ENCODE measurements around the gene MCRIP2.

MCRIP2 gene

DNA sequence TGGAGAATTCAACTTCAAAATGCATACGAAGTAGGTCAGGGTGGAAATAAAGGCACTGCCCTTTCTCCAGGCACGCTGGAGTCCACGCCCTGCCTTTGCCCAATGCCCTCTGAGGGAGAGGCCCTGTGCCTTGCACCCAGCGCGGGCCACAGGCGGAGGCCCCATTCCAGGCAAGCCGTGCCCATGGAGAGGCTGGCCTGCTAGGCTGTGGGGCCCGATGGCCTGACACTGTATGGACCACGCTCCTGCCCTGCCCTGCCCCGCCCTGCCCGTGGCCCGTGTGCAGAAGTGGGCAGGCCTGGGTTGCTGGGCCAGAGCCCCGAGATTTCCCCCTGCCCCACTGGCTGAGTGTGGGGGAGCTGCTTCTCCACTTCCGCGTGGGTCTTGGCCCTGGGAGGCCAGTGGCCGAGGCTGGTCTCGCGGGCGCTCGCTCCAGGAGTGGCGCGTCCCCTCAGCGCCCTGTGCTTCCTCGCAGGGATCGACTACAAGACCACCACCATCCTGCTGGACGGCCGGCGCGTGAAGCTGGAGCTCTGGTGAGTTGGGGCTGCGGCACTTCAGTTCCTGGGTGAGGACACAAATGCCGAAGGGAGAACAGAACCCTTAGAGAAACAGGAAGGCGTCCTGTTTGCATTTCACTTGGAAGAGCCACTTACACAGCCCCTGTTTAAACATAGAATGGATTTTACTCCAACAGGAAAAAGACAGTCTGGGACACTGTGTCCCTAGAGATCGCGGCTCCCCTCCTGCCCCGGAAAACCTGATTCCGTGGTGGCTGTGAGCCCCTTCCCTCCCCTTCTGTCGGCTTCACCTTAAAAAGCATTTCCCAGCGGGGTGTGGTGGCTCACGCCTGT lies 24.7 kb upstream of the MCRIP2 start:
- DNase-seq (ENCODE audit: low read depth): no peak

DNA sequence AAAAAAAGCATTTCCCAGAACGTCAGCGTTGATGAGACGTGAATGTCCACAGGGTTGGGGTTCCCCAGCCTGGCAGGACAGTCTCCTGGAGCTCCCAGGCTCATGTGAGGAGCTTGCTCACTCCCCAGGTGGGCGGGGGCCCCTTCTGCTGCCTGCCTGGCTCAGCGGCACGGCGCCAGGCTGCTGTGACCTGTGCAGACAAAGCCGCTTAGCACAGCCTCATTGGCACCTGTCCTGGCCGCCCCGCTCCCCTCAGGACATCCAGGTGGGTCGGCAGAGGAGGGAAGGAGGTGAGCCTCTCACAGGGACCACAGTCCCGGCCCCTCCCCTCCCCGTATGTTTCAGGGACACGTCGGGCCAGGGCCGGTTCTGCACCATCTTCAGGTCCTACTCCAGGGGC lies 23.8 kb upstream of the MCRIP2 start:
- DNase-seq (ENCODE audit: low read depth): no peak

- no peak for DNase-seq (ENCODE audit: low read depth)
Measured at GRCh38 chr16:619476-620100, 22.0 kb upstream of the MCRIP2 start.

DNA sequence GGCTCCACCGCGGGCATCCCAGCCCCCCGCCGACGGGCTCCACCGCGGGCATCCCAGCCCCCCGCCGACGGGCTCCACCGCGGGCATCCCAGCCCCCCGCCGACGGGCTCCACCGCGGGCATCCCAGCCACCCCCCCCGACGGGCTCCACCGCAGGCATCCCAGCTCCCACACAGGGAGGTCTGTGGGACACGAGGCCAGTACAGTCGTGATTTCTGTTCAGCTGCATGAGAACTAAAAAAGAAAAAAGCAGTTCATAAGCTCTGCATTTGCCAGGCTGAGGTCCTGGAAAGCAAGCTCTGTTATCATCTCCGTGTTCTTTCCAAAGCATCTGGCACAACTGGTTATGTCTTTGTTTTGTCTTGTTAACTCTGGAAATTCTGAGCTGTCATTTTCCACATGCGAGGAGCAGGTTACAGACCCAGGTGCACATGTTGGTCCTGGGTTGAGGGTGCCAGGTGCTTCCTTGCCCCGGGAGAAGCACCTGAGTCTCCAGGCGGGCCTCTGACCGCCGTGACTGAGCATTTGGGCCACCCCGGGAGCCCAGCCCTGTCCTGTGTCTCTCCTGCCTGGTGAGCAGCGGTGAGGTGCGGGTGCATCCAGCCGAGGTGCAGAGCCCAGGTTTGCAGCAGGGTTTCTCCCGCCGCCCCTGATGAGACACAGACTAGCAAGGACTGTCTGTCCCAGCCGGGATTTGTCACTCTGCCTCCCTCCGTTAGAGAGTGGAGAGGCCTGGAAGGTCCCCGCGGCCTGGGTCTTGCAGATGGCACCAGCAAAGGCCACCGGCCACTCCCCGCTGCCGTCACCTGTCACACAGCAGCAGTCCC lies 20.7 kb upstream of the MCRIP2 start:
- DNase-seq (ENCODE audit: low read depth): no peak

DNA sequence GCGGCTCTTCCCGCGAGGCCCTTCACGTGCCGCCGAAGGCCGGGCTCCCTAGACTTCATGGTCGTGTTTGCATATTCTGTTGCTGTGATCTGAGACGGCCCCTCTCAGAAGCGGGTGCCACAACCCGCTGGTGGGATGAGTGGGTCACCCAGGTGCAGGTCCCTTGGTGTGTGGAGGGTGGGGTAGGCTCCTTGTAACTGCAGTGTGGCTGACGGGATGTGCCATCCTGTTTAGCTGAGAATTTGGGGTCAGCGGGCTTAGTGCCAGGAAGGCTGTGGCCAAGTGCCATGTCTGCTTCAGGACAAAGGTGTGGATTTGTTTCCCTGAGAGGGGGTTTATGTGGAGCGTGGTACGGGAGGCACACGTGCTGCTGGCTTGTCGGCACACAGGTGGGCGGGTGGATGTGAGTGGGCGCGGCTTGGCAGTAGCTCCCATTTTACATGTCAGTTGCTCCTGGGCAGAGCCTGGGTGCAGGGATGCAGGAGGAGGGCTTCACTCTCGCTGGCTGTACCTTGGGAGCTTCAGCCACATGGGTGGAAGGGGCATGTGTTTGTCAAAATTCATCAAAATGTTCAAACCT lies 20.0 kb upstream of the MCRIP2 start:
- no peak for DNase-seq (ENCODE audit: low read depth)

DNA sequence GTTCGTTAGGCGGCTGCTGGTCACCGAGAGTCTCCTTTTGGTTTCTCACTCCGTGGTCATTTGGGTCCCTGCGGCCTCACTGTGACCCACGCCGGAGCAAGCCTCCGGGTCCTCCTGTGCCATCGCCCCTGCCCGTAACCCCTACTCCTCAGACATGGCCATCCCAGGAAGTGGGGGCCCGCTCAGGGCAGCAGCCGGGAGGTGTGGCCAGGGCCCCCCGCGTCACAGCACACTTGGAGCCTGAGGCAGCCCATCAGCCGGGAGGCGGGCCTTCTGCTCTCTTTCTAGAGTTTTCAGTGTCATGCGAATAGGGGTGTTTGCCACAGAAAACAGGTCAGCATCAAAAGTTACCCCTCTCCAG lies 18.7 kb upstream of the MCRIP2 start:
- no peak for DNase-seq (ENCODE audit: low read depth)

- DNase-seq (ENCODE audit: low read depth): no peak
Measured at GRCh38 chr16:624526-625070, 17.0 kb upstream of the MCRIP2 start.

DNA sequence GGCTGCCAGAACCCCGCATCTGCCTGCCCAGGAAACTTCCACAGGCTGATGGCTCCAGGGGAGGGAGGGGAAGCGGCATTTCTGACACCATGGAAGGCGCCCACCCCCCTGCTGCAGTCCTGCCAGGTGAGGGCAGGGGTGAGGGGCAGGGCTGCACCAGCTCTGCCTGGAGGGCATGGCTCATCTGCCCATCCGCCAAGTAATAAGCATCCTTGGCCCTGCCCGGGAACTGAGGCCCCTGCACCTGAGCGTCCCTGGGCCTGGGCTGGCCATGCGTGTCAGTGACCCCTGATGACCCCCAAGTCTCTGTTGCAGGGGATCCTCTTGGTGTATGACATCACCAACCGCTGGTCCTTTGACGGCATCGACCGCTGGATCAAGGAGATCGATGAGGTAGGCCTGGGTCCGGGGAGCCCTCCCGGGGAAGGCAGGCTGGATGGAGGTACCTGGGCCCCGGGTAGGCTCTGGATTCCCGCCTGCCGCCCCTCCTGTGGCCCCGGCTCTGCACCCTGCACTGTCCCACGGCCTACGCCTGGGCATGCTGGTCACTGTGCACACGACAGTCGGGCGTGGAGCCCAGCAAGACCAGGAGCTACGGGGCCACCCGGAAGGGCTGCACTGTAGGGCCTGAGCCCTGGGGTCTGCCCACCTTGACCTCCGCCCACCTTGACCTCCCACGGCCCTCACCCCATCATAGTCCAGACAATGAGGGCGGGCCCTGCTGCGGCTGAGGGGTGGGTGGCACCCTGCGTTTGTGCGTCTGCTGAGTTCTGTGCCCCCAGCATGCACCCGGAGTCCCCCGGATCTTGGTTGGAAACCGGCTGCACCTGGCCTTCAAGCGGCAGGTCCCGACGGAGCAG lies 16.3 kb upstream of the MCRIP2 start:
- no peak for DNase-seq (ENCODE audit: low read depth)

DNA sequence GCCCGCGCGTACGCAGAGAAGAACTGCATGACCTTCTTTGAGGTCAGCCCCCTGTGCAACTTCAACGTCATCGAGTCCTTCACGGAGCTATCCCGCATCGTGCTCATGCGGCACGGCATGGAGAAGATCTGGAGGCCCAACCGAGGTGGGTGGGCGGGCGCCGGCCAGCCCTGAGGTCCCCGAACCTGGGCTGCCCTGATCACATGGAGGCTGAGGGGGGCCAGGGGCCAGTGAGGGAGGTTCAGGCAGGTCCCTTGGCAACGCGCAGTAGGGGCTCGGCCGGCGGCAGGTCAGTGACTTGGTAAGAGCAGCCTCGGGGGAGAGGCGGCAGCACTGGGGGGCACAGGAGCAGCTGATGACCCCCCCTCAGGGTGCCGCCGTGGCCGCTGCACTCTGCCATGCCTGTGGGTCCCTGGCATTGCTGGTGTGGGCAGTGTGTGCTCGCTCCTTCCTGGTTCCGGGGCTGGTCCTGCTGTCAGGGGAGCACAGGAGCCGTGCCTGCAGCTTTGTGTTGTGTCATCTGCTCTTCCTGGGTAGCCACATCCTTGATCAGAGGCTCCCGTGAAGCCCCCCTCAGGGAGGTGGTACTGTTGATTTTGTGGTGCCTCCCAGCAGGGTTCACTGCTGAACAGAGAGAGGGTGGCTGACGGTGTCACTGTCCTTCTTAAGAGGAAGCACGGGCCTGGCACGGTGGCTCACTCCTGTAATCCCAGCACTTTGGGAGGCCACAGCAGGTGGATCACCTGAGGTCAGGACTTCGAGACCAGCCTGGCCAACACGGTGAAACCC lies 15.5 kb upstream of the MCRIP2 start:
- no peak for DNase-seq (ENCODE audit: low read depth)

DNA sequence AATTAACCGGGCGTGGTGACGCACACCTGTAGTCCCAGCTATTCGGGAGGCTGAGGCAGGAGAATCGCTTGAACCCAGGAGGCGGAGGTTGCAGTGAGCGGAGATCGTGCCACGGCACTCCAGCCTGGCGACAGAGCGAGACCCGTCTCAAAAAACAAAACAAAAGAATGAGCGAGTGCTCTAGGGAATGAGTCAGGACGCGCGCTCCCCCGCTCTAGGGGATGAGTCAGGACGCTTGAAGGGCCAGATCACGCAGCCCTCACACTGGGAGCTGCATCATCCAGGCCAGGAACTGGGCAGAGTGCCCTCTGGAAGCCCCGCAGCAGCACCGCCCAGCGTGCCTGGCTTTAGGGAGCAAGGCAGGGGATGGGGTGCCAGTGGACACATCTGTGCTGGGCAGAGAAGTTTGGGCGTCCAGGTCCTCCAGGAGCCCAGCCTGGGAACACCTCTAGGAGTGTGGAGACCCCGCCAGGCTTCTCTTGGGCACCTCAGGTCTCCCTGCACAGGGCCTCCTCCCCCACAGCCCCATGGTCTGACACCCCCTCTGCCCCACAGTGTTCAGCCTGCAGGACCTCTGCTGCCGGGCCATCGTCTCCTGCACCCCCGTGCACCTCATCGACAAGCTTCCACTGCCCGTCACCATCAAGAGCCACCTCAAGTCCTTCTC lies 14.7 kb upstream of the MCRIP2 start:
- no peak for DNase-seq (ENCODE audit: low read depth)

GRCh38 chr16:627454-628239 lies 14.0 kb upstream of the MCRIP2 start:
- no peak for DNase-seq (ENCODE audit: low read depth)

- no peak for DNase-seq (ENCODE audit: low read depth)
Measured at GRCh38 chr16:628321-629061, 13.1 kb upstream of the MCRIP2 start.

- DNase-seq (ENCODE audit: low read depth): no peak
Measured at GRCh38 chr16:629185-629832, 12.3 kb upstream of the MCRIP2 start.

GRCh38 chr16:629833-630248 lies 11.8 kb upstream of the MCRIP2 start:
- no peak for DNase-seq (ENCODE audit: low read depth)

GRCh38 chr16:630249-630814 lies 11.3 kb upstream of the MCRIP2 start:
- DNase-seq (ENCODE audit: low read depth): no peak

- DNase-seq (ENCODE audit: low read depth): no peak
Measured at GRCh38 chr16:630815-631405, 10.7 kb upstream of the MCRIP2 start, which contains the start of gene WFIKKN1. Gene WFIKKN1 (plus strand): TSS chr16:630985. CDS start chr16:631254, 269 bp downstream.

- no peak for DNase-seq (ENCODE audit: low read depth)
Measured at GRCh38 chr16:631808-632358, 9.7 kb upstream of the MCRIP2 start.
